ENCODE data around the gene PLCL2. TPM values are rescaled to one million over a fixed set of nuclear protein-coding genes. Genes with fewer than 3 reads are reported as not detected.

PLCL2 gene
- total RNA-seq: 10 to 100 TPM; 47.1 to 80.9 (median 54.7) TPM
- polyA plus RNA-seq: 10 to 100 TPM; 10.4 to 21.1 TPM
- long read RNA-seq, donor 1, full-length matches to known transcripts: 40 of 106 reads
- long read RNA-seq, donor 1, partial matches to known transcripts: 16 of 106 reads
- long read RNA-seq, donor 1, other reads (novel, unspliced or antisense): 50 of 106 reads
- long read RNA-seq, donor 2, full-length matches to known transcripts: 18 of 41 reads
- long read RNA-seq, donor 2, partial matches to known transcripts: 11 of 41 reads
- long read RNA-seq, donor 2, other reads (novel, unspliced or antisense): 12 of 41 reads
- long read RNA-seq, donor 3, full-length matches to known transcripts: 61 of 100 reads
- long read RNA-seq, donor 3, partial matches to known transcripts: 7 of 100 reads
- long read RNA-seq, donor 3, other reads (novel, unspliced or antisense): 32 of 100 reads

DNA sequence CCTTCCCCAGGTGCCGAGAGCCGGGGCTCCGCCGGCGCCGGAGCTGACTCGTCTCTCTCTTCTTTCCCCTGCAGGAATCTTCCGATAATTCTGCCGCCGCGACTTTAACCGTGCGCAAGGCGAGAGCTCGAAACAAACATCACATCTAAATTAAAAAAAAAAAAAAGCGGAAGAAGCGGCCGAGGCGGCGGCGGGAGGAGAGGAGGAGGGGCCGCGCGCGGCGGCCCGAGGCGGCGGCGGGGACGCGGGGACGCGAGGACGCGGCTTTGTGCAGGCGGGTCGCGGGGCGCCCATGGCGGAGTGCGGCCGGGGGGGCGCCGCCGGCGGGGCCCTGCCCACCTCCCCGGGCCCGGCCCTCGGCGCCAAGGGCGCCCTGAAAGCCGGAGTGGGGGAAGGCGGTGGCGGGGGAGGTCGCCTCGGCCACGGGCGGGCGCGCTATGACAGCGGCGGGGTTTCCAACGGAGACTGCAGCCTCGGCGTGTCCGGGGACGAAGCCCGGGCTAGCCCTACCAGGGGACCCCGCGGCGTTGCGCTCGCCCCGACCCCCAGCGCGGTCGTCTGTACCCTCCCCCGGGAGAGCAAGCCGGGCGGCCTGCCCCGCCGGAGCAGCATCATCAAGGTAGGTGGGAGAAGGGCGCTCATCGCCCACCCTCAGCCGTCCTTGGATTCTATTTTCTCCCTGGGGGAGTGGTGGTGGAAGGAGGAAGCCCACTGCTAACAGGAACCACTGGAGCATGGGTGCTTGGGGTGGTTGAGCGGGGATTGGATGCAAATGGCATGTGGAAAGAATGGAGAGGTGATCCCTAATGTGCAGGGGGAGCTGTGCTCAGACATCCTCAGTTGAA is at the start of gene PLCL2:
Gene PLCL2, plus strand, starts transcription at position 208 of the 845 bp plus-strand sequence. Its CDS starts 85 bp downstream, at position 293.
- Histone ChIP-seq H3K4me1 (peaks cover 0 to 66% (median 40%) of the 10 kb centered on the region in 12 donors), H3K27ac (peak within 1 kb of the TSS; percentile 91 to 99 (median 96)), H3K27me3 (no peaks in the 10 kb centered on the region), H3K9me3 (no peaks in the 10 kb centered on the region), H3K36me3 (no peaks in the 10 kb centered on the region), H3K4me3 (peak within 1 kb of the TSS; percentile 78 to 93 (median 91))
- ATAC-seq (peak; percentile 1 to 55 (median 36)), DNase-seq (peak; percentile 52 to 84 (median 56))
- WGBS, 4 donors: 0 to 1% (median 0%) methylated on average over 68 to 87 of the region's 87 CpGs
- intact Hi-C loops (cut with DNase I): loop anchor here (1.0 to 10.0 kb wide), 16 partner anchors 48 to 350 kb away; partner anchors contain the start of gene DAZL (in 2 of the 10)
- peak in 1 of 2 donors; percentile 22 for TF ChIP-seq POLR2A (IDR thresholded peaks at IDR 0.05)
- TF ChIP-seq, protein P1, sequence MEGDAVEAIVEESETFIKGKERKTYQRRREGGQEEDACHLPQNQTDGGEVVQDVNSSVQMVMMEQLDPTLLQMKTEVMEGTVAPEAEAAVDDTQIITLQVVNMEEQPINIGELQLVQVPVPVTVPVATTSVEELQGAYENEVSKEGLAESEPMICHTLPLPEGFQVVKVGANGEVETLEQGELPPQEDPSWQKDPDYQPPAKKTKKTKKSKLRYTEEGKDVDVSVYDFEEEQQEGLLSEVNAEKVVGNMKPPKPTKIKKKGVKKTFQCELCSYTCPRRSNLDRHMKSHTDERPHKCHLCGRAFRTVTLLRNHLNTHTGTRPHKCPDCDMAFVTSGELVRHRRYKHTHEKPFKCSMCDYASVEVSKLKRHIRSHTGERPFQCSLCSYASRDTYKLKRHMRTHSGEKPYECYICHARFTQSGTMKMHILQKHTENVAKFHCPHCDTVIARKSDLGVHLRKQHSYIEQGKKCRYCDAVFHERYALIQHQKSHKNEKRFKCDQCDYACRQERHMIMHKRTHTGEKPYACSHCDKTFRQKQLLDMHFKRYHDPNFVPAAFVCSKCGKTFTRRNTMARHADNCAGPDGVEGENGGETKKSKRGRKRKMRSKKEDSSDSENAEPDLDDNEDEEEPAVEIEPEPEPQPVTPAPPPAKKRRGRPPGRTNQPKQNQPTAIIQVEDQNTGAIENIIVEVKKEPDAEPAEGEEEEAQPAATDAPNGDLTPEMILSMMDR (IDR thresholded peaks at IDR 0.05): no peak

DNA sequence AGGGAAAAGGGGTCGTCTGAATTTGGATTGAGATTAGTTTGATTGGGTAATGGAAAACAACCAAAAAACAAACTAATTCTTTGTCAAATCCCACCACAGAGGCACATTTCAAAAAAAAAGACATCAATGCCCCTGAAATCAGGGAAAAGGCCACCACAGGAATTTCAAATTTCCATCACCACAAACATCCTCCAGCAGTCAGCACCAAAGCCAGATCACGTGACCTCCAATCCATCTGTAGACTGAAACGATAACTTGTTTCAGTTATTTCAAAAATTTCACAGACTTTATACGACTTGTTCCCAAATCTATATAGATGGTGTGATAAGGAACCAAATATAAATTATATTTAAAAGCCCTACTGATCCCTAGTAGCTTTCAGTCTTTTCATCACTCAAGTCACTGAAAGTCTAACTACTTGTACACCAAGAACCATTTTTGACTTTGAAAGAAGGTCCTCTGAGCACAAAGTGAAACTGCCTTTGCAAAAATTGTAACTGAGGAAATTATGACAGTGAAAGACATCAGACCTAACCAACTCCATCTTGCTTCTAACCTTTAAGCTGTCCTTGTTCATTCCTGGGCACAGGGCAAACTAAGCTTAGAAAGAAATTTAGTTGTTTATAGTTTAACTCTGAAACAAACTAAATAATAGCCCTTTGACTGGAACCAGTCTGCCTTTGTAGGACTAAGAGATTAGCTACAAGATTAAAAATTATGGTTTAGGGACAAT is 48.1 kb upstream of the PLCL2 start:
- H3K4me1 ChIP-seq: peaks cover 0 to 33% (median 11%) of the 10 kb centered on the region in 12 donors
- no peak for ATAC-seq
- no peak overlapping the region for H3K4me3 ChIP-seq
- H3K27me3 ChIP-seq: no peaks in the 10 kb centered on the region
- no peak for TF ChIP-seq POLR2A (IDR thresholded peaks at IDR 0.05)
- TF ChIP-seq, protein P1 (IDR thresholded peaks at IDR 0.05): no peak
- peak overlapping the region in 2 of 12 donors; percentile 76 to 79 for H3K27ac ChIP-seq
- no peaks in the 10 kb centered on the region for H3K9me3 ChIP-seq
- H3K36me3 ChIP-seq: no peaks in the 10 kb centered on the region
- no peak for DNase-seq
- 77 to 84% (median 80%) methylated on average over 4 of the region's 4 CpGs for WGBS, 4 donors
- intact Hi-C loops (cut with DNase I): loop anchor here in 2 of 10 donors (5.0 kb wide), 1 partner anchor 46 kb away; the partner anchor contains the start of gene PLCL2 (in 2 of the 2)

DNA sequence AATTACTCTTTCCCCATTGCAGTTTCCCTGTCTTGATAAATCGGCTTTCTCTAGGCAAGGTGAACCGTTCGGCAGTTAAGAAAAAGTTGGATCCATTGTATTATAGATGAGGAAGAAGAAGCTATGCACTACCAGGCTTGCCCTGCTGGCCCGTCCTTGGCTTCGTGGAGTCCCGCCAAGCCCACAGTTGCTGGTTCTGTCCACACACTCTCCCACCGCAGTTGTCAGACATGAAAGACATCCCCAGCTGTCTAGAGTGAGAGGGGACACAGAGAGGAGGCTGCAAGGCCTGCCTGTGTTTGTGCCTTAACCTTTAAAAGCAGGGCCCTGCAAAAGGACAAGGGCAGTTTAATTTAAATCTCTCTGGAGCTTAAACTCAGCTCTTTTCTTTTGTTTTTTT is 47.2 kb upstream of the PLCL2 start:
- no peaks in the 10 kb centered on the region for H3K36me3 ChIP-seq
- 43 to 69% (median 65%) methylated on average over 7 of the region's 7 CpGs for WGBS, 4 donors
- H3K4me1 ChIP-seq: peaks cover 0 to 42% (median 11%) of the 10 kb centered on the region in 12 donors
- intact Hi-C loops (cut with DNase I): loop anchor here in 2 of 10 donors (5.0 kb wide), 1 partner anchor 45 kb away; the partner anchor contains the start of gene PLCL2 (in 2 of the 2)
- H3K27ac ChIP-seq: peak overlapping the region; percentile 31 to 79 (median 64)
- H3K27me3 ChIP-seq: no peaks in the 10 kb centered on the region
- ATAC-seq: peak in 3 of 4 donors; percentile 53 to 64 (median 54)
- peak overlapping the region in 1 of 12 donors; percentile 17 for H3K4me3 ChIP-seq
- DNase-seq: peak; percentile 23 to 77 (median 61)
- no peaks in the 10 kb centered on the region for H3K9me3 ChIP-seq
- TF ChIP-seq, protein P1 (IDR thresholded peaks at IDR 0.05): no peak
- TF ChIP-seq POLR2A (IDR thresholded peaks at IDR 0.05): no peak
